HFFc6 (cell line): ENCODE data around the gene MXD3. TPM values are rescaled to one million over a fixed set of nuclear protein-coding genes. Genes with fewer than 3 reads are reported as not detected.

Experiments
- DNase-seq: peaks from one replicate; pipeline ENCODE4 v3.0.0-alpha.2; 2018
- H3K27ac Mint-ChIP-seq: 2 replicates; pipeline ENCODE4 v1.8.0; 2020; ENCODE audit warnings: mild to moderate bottlenecking, mixed read lengths
- H3K27me3 Mint-ChIP-seq: 2 replicates; pipeline ENCODE4 v1.8.0; 2021; ENCODE audit warnings: mild to moderate bottlenecking, moderate library complexity, mixed read lengths; ENCODE audit not compliant: insufficient read depth
- H3K36me3 Mint-ChIP-seq: 2 replicates; pipeline ENCODE4 v1.8.0; 2021; ENCODE audit warnings: low read depth, mixed read lengths
- H3K4me1 Mint-ChIP-seq: 2 replicates; pipeline ENCODE4 v1.8.0; 2020; ENCODE audit warnings: low read depth, mixed read lengths
- H3K4me3 Mint-ChIP-seq: 2 replicates; pipeline ENCODE4 v1.8.0; 2020; ENCODE audit warnings: mild to moderate bottlenecking, moderate library complexity, mixed read lengths
- H3K9me3 Mint-ChIP-seq: 2 replicates; pipeline ENCODE4 v1.8.0; 2020; ENCODE audit warnings: mild to moderate bottlenecking, mixed read lengths
- total RNA-seq, 6 experiments: library from RNA; stranded (reverse); fragmentation: NEBNext Ultra II Directional; extraction: Animal tissue kit (Norgen Biotek cat#: 25700); gene quantifications; 2 replicates in 1 of 6; 3 replicates in 5 of 6; pipeline ENCODE4 v1.2.3, GENCODE V29; 2021
- TF ChIP-seq, protein P1 (sequence below): fragments of 200-600 bp; sonication (generic); IDR thresholded peaks from 2 replicates; pipeline ENCODE4 v1.5.0; 2021; ENCODE audit warnings: antibody characterized with exemption, mild to moderate bottlenecking

MXD3 gene
- total RNA-seq, 6 experiments from 2014 or later, result 7.7 to 17.0 (median 15.3) TPM

DNA sequence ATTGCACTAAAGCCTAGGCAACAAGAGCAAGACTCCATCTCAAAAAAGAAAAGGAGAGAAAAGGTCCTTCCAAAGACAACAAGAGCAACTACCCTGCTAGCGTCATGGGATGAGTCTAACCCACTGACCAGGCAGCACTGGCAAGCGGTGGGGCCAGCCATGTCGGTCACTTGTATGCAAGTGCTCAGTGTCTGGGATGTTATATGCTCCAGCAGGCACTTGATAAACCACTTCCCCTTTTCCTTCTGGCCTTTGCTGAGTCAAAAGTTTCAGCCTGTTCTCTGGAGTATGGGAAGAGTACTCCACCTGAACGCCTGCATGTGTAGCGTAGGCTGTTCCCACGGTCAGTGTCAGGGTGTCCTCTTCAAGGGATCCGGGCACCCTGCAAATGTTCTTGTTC, 9.2 kb upstream of the MXD3 start:
- TF ChIP-seq, protein P1, sequence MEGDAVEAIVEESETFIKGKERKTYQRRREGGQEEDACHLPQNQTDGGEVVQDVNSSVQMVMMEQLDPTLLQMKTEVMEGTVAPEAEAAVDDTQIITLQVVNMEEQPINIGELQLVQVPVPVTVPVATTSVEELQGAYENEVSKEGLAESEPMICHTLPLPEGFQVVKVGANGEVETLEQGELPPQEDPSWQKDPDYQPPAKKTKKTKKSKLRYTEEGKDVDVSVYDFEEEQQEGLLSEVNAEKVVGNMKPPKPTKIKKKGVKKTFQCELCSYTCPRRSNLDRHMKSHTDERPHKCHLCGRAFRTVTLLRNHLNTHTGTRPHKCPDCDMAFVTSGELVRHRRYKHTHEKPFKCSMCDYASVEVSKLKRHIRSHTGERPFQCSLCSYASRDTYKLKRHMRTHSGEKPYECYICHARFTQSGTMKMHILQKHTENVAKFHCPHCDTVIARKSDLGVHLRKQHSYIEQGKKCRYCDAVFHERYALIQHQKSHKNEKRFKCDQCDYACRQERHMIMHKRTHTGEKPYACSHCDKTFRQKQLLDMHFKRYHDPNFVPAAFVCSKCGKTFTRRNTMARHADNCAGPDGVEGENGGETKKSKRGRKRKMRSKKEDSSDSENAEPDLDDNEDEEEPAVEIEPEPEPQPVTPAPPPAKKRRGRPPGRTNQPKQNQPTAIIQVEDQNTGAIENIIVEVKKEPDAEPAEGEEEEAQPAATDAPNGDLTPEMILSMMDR, result no peak
- DNase-seq, result no peak
- Mint-ChIP-seq H3K36me3 (peaks cover 9% of the 10 kb centered on the region; the same call in 1 of the 2 replicates), H3K27me3 (no peaks in the 10 kb centered on the region), H3K9me3 (no peaks in the 10 kb centered on the region), H3K4me3 (no peak overlapping the region), H3K27ac (no peak overlapping the region), H3K4me1 (peaks cover 15% of the 10 kb centered on the region)

DNA sequence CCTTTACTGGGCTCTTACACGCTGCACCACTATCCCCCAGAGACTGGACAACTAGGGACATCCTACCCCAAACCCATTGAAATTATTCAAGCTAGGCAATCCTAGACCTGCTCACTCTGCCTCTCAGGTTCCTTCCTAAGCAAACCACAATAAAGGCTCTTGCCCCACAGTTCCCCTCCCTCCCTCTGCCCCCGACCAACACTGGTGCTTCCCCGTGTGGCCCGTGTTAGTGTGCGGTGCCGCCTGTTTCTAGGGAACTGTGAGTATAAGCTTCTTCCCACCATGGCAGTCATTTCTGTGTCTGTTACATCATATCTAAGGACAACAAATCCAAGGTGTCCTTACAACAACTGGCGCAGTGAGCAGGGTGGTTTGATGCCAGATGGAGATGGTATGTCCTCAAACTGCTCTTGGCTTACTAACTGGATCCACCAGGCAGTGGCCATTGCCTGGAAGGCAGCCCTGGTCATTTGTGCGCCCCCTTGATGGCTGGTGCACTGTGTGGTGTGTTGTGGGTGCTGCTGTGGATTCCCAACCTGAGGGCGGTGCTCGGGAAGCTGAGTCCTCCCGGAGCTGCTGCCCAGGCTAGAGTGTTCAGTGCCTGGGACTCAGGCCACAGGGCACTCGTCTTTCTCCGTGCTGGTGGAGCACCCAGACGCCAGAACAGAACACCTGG, 8.4 kb upstream of the MXD3 start:
- H3K9me3 Mint-ChIP-seq, result no peaks in the 10 kb centered on the region
- no peak overlapping the region for H3K27ac Mint-ChIP-seq
- no peak overlapping the region for H3K4me3 Mint-ChIP-seq
- no peak for DNase-seq
- TF ChIP-seq, protein P1, result no peak
- peaks cover 9% of the 10 kb centered on the region; the same call in 1 of the 2 replicates for H3K36me3 Mint-ChIP-seq
- H3K4me1 Mint-ChIP-seq, result peaks cover 7% of the 10 kb centered on the region; the same call in 1 of the 2 replicates
- H3K27me3 Mint-ChIP-seq, result no peaks in the 10 kb centered on the region

DNA sequence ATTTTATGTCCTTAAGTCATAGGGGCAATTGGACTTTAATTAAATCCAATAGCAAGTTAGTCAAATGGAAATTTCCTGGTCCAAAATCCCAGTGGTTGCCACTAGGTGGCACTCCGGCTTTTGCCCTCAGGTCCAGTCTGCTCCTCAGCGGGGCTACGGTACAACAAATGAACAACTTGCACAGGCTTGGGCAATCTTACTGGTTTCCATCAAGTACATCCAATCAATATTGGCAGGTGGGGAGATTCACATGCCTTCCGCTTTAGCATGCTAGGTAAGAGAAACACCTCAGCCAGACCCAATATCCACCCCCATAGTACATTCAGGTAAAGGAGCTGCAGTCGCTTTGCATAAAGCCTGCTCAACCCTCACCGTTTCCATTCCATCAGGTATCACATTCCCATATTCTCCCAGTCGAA, 6.3 kb upstream of the MXD3 start:
- TF ChIP-seq, protein P1, result peak; percentile 96
- H3K36me3 Mint-ChIP-seq, result 0 out of 2 replicates have a peak, but pooled peaks cover 3% of the 10 kb centered on the region
- no peak overlapping the region for H3K27ac Mint-ChIP-seq
- peaks cover 7% of the 10 kb centered on the region for H3K4me1 Mint-ChIP-seq
- DNase-seq, result peak; percentile 70
- no peak overlapping the region for H3K4me3 Mint-ChIP-seq
- no peaks in the 10 kb centered on the region for H3K9me3 Mint-ChIP-seq
- no peaks in the 10 kb centered on the region for H3K27me3 Mint-ChIP-seq

DNA sequence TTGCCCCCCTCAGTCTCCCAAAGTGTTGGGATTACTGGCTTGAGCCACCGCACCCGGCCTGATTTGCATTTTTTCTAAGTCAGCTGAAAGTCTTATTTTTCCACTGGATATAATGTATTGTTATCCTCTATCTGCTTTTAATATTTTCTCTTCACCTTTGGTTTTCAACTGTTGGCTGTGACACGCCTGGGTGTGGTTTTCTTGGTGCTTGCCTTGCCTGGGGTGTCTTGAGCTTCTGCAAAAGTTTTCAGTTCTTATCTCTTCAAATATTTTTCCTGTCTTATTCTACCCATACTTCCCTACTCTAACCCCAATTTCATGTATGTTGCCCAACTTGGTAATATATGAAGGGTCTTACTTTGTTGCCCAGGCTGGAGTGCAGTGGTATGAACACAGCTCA, 4.3 kb upstream of the MXD3 start:
- TF ChIP-seq, protein P1, result no peak
- Mint-ChIP-seq H3K4me3 (no peak overlapping the region), H3K27me3 (no peaks in the 10 kb centered on the region), H3K27ac (no peak overlapping the region), H3K9me3 (no peaks in the 10 kb centered on the region), H3K36me3 (no peaks in the 10 kb centered on the region), H3K4me1 (peaks cover 16% of the 10 kb centered on the region)
- no peak for DNase-seq

DNA sequence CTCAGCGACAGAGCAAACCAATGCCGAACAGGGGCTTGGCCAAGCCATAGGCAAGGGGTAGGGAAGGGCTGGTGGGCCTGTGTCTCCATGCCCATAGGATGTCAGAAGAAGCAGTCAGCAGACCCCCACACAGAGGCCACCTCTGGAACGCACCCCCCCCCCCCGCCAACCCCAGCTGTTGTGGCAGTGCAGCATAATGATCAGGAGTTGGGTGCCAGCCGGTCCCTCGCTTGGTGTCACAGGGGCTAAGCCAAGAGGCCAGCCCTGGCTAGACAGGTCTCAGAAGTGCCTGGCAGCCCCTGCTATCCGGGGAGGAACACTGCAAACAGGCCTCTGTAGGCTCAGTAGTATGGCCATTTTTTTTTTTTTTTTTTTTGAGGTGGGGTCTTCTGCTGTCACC, 3.7 kb upstream of the MXD3 start:
- Mint-ChIP-seq H3K9me3 (no peaks in the 10 kb centered on the region), H3K36me3 (no peaks in the 10 kb centered on the region), H3K27me3 (no peaks in the 10 kb centered on the region), H3K27ac (no peak overlapping the region), H3K4me1 (peaks cover 21% of the 10 kb centered on the region), H3K4me3 (no peak overlapping the region)
- TF ChIP-seq, protein P1, result no peak
- DNase-seq, result no peak
